Epithelial cell of proximal tubule (primary cell): ENCODE measurements around the gene CACNA2D4. TPM values are rescaled to one million over a fixed set of nuclear protein-coding genes. Genes with fewer than 3 reads are reported as not detected.

Experiments
- DNase-seq: peaks from one replicate; pipeline ENCODE4 v3.0.0-alpha.2; 2011; ENCODE audit warnings: low read depth
- H3K4me3 ChIP-seq: 2 replicates; pipeline ENCODE4 v1.5.1; 2011; ENCODE audit warnings: low read depth, mild to moderate bottlenecking, low read length
- total RNA-seq: library from RNA; depleted of rRNA; stranded (reverse); fragments of >200 nt; gene quantifications from 2 replicates; pipeline ENCODE4 v1.2.3, GENCODE V29; 2015
- TF ChIP-seq, protein P1 (sequence below): conservative IDR thresholded peaks from 2 replicates; pipeline ENCODE4 v1.5.1; 2012; ENCODE audit warnings: low read depth, mild to moderate bottlenecking, low read length

Gene CACNA2D4
- total RNA-seq, 1 donor from 2014 or later, result 1.6 TPM

GRCh38 chr12:1904875-1905274, 13.6 kb downstream of the CACNA2D4 start:
- DNase-seq, result no peak
- H3K4me3 ChIP-seq, result no peak overlapping the region
- TF ChIP-seq, protein P1, sequence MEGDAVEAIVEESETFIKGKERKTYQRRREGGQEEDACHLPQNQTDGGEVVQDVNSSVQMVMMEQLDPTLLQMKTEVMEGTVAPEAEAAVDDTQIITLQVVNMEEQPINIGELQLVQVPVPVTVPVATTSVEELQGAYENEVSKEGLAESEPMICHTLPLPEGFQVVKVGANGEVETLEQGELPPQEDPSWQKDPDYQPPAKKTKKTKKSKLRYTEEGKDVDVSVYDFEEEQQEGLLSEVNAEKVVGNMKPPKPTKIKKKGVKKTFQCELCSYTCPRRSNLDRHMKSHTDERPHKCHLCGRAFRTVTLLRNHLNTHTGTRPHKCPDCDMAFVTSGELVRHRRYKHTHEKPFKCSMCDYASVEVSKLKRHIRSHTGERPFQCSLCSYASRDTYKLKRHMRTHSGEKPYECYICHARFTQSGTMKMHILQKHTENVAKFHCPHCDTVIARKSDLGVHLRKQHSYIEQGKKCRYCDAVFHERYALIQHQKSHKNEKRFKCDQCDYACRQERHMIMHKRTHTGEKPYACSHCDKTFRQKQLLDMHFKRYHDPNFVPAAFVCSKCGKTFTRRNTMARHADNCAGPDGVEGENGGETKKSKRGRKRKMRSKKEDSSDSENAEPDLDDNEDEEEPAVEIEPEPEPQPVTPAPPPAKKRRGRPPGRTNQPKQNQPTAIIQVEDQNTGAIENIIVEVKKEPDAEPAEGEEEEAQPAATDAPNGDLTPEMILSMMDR, result no peak

GRCh38 chr12:1896964-1897363, 21.5 kb downstream of the CACNA2D4 start:
- TF ChIP-seq, protein P1, result no peak
- no peak overlapping the region for H3K4me3 ChIP-seq
- no peak for DNase-seq

DNA sequence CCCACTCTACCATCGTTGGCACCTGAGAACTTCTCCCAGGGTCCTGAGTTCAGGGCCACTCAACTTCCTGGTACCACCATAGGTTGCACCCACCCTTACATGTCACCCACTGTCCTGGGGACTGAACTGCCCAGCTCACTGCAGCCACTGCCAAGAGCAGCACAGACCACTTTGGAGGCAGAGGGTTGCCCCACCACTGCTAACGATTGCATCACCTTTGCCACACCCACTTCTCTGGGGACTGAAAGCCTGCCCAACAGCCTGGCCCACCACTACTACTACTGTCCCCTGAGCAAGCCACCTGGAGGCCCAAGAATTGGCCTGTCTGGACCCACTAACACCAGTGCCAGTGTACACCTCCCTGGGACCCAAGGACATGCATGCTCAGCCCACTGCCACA, 27.6 kb downstream of the CACNA2D4 start:
- no peak for DNase-seq
- no peak overlapping the region for H3K4me3 ChIP-seq
- TF ChIP-seq, protein P1, result no peak

- TF ChIP-seq, protein P1, result no peak
- no peak overlapping the region for H3K4me3 ChIP-seq
- no peak for DNase-seq
Observed at GRCh38 chr12:1890119-1890703, 28.2 kb downstream of the CACNA2D4 start.

- TF ChIP-seq, protein P1, result no peak
- DNase-seq, result no peak
Observed at GRCh38 chr12:1888923-1889322, 29.5 kb downstream of the CACNA2D4 start.

DNA sequence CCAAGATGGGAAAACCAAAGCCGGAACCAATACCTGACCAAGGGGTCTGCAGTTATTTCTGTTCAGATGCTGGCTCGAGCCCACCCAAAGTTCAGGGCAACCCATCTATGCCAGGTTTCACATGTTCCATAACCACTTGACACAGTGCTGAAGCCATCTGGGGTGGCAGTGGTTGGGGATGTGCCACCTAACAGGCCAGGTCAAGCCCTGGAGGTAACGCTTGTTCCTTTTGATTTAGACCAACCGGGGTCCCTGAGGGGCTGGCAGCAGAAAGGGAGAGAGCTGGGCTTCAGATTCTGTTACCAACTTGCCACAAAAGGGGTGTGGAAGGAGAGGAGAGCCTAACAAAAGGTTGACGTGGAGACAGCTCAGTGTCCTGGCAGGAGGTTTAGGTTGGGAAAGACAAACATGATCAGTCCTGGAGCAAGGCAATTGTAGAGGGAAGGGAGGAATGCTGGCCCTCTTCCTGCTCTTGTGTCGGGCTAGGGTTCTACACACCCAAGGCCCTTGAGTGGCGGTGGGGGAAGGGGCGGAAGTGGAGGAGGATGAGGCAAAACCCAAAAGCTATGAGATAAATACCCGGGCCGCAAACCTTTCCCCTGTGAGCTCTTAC, 31.9 kb downstream of the CACNA2D4 start:
- H3K4me3 ChIP-seq, result no peak overlapping the region
- TF ChIP-seq, protein P1, result no peak
- no peak for DNase-seq

More at GRCh38 chr12:1888923-1889322, 29.5 kb downstream of the CACNA2D4 start:
- no peak overlapping the region for H3K4me3 ChIP-seq
